H9 (cell line): ENCODE measurements around the gene STAU1. TPM values are rescaled to one million over a fixed set of nuclear protein-coding genes. Genes with fewer than 3 reads are reported as not detected.
A peak's percentile ranks its signal among the peaks of the same experiment; 100 is the strongest.

Source experiments
- DNase-seq: peaks from one replicate; pipeline ENCODE4 v3.0.0-alpha.2; 2017
- H2AFZ ChIP-seq: one replicate; pipeline ENCODE4 v1.6.1; 2013; ENCODE audit warnings: mild to moderate bottlenecking, low read length, control low read depth, moderate library complexity
- H2AK5ac ChIP-seq: 2 replicates; pipeline ENCODE4 v1.6.1; 2013; ENCODE audit warnings: low read length, control low read depth, mixed read lengths; ENCODE audit not compliant: insufficient read length
- H2BK120ac ChIP-seq: one replicate; pipeline ENCODE4 v1.6.1; 2013; ENCODE audit warnings: low read depth, mild to moderate bottlenecking, low read length, control low read depth, inconsistent platforms; ENCODE audit not compliant: poor library complexity, severe bottlenecking
- H2BK12ac ChIP-seq: 2 replicates; pipeline ENCODE4 v1.6.1; 2013; ENCODE audit warnings: low read length, control low read depth, mixed read lengths, low read depth; ENCODE audit not compliant: insufficient read length
- H2BK15ac ChIP-seq: 2 replicates; pipeline ENCODE4 v1.6.1; 2013; ENCODE audit warnings: low read depth, low read length, control low read depth
- H2BK20ac ChIP-seq: one replicate; pipeline ENCODE4 v1.6.1; 2013; ENCODE audit warnings: low read depth, mild to moderate bottlenecking, low read length, control low read depth, inconsistent platforms; ENCODE audit not compliant: poor library complexity, severe bottlenecking
- H2BK5ac ChIP-seq: 2 replicates; pipeline ENCODE4 v1.6.1; 2013; ENCODE audit warnings: low read length, control low read depth, mixed read lengths; ENCODE audit not compliant: insufficient read length
- H3K14ac ChIP-seq: 2 replicates; pipeline ENCODE4 v1.6.1; 2013; ENCODE audit warnings: low read length, control low read depth; ENCODE audit not compliant: insufficient read depth
- H3K18ac ChIP-seq: 2 replicates; pipeline ENCODE4 v1.6.1; 2013; ENCODE audit warnings: low read depth, mild to moderate bottlenecking, mixed read lengths, low read length, control low read depth; ENCODE audit not compliant: insufficient read length
- H3K23ac ChIP-seq: 2 replicates; pipeline ENCODE4 v1.6.1; 2013; ENCODE audit warnings: low read length, control low read depth, mixed read lengths, low read depth; ENCODE audit not compliant: insufficient read length
- H3K23me2 ChIP-seq: 2 replicates; pipeline ENCODE4 v1.6.1; 2013; ENCODE audit warnings: low read depth, mild to moderate bottlenecking, mixed read lengths, low read length, control low read depth; ENCODE audit not compliant: insufficient read length, poor library complexity, severe bottlenecking
- H3K27ac ChIP-seq: 2 replicates; pipeline ENCODE4 v1.5.1; 2013; ENCODE audit warnings: low read length, control low read depth, mixed read lengths, low read depth; ENCODE audit not compliant: insufficient read length
- H3K27me3 ChIP-seq: 2 replicates; pipeline ENCODE4 v1.6.1; 2013; ENCODE audit warnings: low read length, control low read depth, inconsistent platforms; ENCODE audit not compliant: insufficient read depth
- H3K4ac ChIP-seq: 2 replicates; pipeline ENCODE4 v1.6.1; 2013; ENCODE audit warnings: low read depth, mild to moderate bottlenecking, control low read depth, inconsistent platforms, low read length, moderate library complexity
- H3K4me1 ChIP-seq: 2 replicates; pipeline ENCODE4 v1.6.1; 2013; ENCODE audit warnings: low read length, control low read depth, inconsistent platforms; ENCODE audit not compliant: insufficient read depth
- H3K4me2 ChIP-seq: 2 replicates; pipeline ENCODE4 v1.6.1; 2013; ENCODE audit warnings: low read length, control low read depth, mixed read lengths; ENCODE audit not compliant: insufficient read length, insufficient read depth
- H3K56ac ChIP-seq: 2 replicates; pipeline ENCODE4 v1.6.1; 2013; ENCODE audit warnings: low read depth, mild to moderate bottlenecking, mixed read lengths, low read length, control low read depth; ENCODE audit not compliant: insufficient read length
- H3K79me1 ChIP-seq: 2 replicates; pipeline ENCODE4 v1.6.1; 2013; ENCODE audit warnings: low read depth, mild to moderate bottlenecking, moderate library complexity, low read length, control low read depth, inconsistent platforms; ENCODE audit not compliant: insufficient read depth, poor library complexity, severe bottlenecking
- H3K79me2 ChIP-seq: 2 replicates; pipeline ENCODE4 v1.6.1; 2013; ENCODE audit warnings: low read length, control low read depth, inconsistent platforms; ENCODE audit not compliant: insufficient read depth
- H3K9ac ChIP-seq: 2 replicates; pipeline ENCODE4 v1.6.1; 2013; ENCODE audit warnings: low read length, control low read depth, mixed read lengths; ENCODE audit not compliant: insufficient read length; ENCODE audit errors: extremely low read depth
- H3K9me3 ChIP-seq: one replicate; pipeline ENCODE4 v1.6.1; 2013; ENCODE audit warnings: low read depth, low read length, inconsistent platforms; ENCODE audit not compliant: control insufficient read depth
- H3T11ph ChIP-seq: one replicate; pipeline ENCODE4 v1.6.1; 2013; ENCODE audit warnings: mild to moderate bottlenecking, low read length, control low read depth, inconsistent platforms
- H4K20me1 ChIP-seq: one replicate; pipeline ENCODE4 v1.6.1; 2013; ENCODE audit not compliant: control insufficient read depth, insufficient read length, insufficient read depth
- H4K5ac ChIP-seq: 2 replicates; pipeline ENCODE4 v1.6.1; 2013; ENCODE audit warnings: low read depth, mild to moderate bottlenecking, mixed read lengths, low read length, control low read depth; ENCODE audit not compliant: insufficient read length
- H4K8ac ChIP-seq: replicated peaks from 2 replicates; pipeline ENCODE4 v1.6.1; 2013; ENCODE audit warnings: low read length, control low read depth, mixed read lengths, low read depth; ENCODE audit not compliant: insufficient read length
- H4K91ac ChIP-seq: 2 replicates; pipeline ENCODE4 v1.6.1; 2013; ENCODE audit warnings: low read depth, mild to moderate bottlenecking, moderate library complexity, mixed read lengths, low read length, control low read depth; ENCODE audit not compliant: insufficient read length
- H3K27ac Mint-ChIP-seq, 3 experiments: 2 replicates in 2 of 3; 3 replicates in 1 of 3; pipeline ENCODE4 v1.8.0; 2020 to 2021; ENCODE audit warnings: mixed read lengths in 3 of 3, mild to moderate bottlenecking in 1 of 3, moderate library complexity in 1 of 3
- H3K27me3 Mint-ChIP-seq: 2 replicates; pipeline ENCODE4 v1.8.0; 2021; ENCODE audit warnings: low read depth, mild to moderate bottlenecking, moderate library complexity, mixed read lengths
- H3K36me3 Mint-ChIP-seq, 3 experiments: 2 replicates in 2 of 3; 3 replicates in 1 of 3; pipeline ENCODE4 v1.8.0; 2020 to 2021; ENCODE audit warnings: low read depth in 3 of 3, mixed read lengths in 3 of 3; ENCODE audit not compliant: insufficient read depth in 1 of 3
- H3K4me1 Mint-ChIP-seq, 2 experiments: 2 replicates each; pipeline ENCODE4 v1.8.0; 2020; ENCODE audit warnings: mixed read lengths in 2 of 2
- H3K4me3 Mint-ChIP-seq, 2 experiments: 2 replicates in 1 of 2; 3 replicates in 1 of 2; pipeline ENCODE4 v1.8.0; 2020 to 2021; ENCODE audit warnings: mild to moderate bottlenecking in 2 of 2, mixed read lengths in 2 of 2, moderate library complexity in 1 of 2
- H3K9me3 Mint-ChIP-seq, 2 experiments: 2 replicates in 1 of 2; 3 replicates in 1 of 2; pipeline ENCODE4 v1.8.0; 2020; ENCODE audit warnings: mild to moderate bottlenecking in 2 of 2, mixed read lengths in 2 of 2, moderate library complexity in 1 of 2
- WGBS: extraction: QIAGEN DNeasy Blood & Tissue Kit; methylation state at CpG from one replicate; pipeline ENCODE4 v1.1.7; 2013; ENCODE audit warnings: missing lambda C conversion rate, low lambda C conversion rate, mixed read lengths; ENCODE audit not compliant: insufficient read length; ENCODE audit errors: extremely low coverage; 5-methylcytosine and 5-hydroxymethylcytosine counted together
- total RNA-seq: library from RNA; stranded (reverse); gene quantifications from 2 replicates; pipeline ENCODE4 v1.2.1, GENCODE V29; 2021
- TF ChIP-seq, protein P1 (sequence below): fragments of 200-600 bp; sonication (generic); conservative IDR thresholded peaks from 3 replicates; pipeline ENCODE4 v1.8.0; 2021; ENCODE audit warnings: antibody characterized with exemption, mild to moderate bottlenecking

Gene STAU1
- total RNA-seq, 1 experiment from 2014 or later, result 106 TPM

DNA sequence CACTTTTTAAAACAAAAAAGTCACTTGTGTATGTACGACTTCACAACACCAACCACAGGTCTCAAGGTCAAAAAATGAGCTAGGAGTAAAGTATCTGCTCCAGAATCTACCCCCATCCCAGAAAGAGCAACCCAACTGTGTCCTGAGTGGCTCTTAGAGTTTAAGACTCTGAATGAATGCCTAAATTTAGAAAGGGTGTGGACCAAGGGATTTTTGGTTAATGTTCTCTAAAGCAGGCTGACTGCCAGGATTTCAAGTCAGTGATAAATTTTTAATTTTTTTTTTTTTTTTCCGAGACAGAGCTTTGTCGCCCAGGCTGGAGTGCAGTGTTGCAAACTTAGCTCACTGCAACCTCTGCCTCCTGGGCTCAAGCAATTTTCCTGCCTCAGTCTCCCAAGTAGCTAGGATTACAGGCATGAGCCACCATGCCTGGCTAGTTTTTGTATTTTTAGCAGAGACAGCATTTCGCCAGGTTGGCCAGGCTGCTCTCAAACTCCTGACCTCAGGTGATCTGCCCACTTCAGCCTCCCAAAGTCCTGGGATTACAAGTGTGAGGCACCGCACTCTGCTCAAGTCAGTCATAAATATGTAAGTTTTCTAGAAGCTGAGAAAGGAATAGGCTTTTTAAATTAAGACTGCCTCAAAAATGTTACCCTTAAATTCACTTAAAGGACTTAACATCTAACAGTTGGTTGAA, 20.2 kb downstream of the STAU1 start:
- Mint-ChIP-seq H3K4me3 (no peak overlapping the region), H3K36me3 (peaks cover 5 to 20% (median 16%) of the 10 kb centered on the region in 3 experiments; a peak in 6 of 7 replicates), H3K4me1 (peaks cover 9% of the 10 kb centered on the region in 2 experiments; a peak in 3 of 4 replicates), H3K9me3 (no peaks in the 10 kb centered on the region), H3K27me3 (no peaks in the 10 kb centered on the region), H3K27ac (peak overlapping the region in 2 of 3 experiments; percentile 8 to 13; a peak in 1 of 7 replicates)
- H2BK12ac ChIP-seq, result no peak overlapping the region
- H2BK120ac ChIP-seq, result no peak overlapping the region
- no peak overlapping the region for H3K18ac ChIP-seq
- no CpG with 5 or more reads among the region's 5 CpGs for WGBS
- H3K23ac ChIP-seq, result no peak overlapping the region
- H4K8ac ChIP-seq, result no peak overlapping the region
- no peak overlapping the region for H3T11ph ChIP-seq
- no peak overlapping the region for H2AFZ ChIP-seq
- H3K4ac ChIP-seq, result no peak overlapping the region
- H2AK5ac ChIP-seq, result no peak overlapping the region
- H3K14ac ChIP-seq, result no peak overlapping the region
- H3K9me3 ChIP-seq, result no peaks in the 10 kb centered on the region
- no peak overlapping the region for H2BK5ac ChIP-seq
- no peaks in the 10 kb centered on the region for H4K20me1 ChIP-seq
- no peak overlapping the region for H3K27ac ChIP-seq
- H3K79me2 ChIP-seq, result peaks cover 6% of the 10 kb centered on the region; the same call in 1 of the 2 replicates
- H4K91ac ChIP-seq, result no peak overlapping the region
- no peak overlapping the region for H3K4me2 ChIP-seq
- TF ChIP-seq, protein P1, sequence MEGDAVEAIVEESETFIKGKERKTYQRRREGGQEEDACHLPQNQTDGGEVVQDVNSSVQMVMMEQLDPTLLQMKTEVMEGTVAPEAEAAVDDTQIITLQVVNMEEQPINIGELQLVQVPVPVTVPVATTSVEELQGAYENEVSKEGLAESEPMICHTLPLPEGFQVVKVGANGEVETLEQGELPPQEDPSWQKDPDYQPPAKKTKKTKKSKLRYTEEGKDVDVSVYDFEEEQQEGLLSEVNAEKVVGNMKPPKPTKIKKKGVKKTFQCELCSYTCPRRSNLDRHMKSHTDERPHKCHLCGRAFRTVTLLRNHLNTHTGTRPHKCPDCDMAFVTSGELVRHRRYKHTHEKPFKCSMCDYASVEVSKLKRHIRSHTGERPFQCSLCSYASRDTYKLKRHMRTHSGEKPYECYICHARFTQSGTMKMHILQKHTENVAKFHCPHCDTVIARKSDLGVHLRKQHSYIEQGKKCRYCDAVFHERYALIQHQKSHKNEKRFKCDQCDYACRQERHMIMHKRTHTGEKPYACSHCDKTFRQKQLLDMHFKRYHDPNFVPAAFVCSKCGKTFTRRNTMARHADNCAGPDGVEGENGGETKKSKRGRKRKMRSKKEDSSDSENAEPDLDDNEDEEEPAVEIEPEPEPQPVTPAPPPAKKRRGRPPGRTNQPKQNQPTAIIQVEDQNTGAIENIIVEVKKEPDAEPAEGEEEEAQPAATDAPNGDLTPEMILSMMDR, result no peak
- DNase-seq, result no peak
- no peaks in the 10 kb centered on the region for H3K23me2 ChIP-seq
- peaks cover 2% of the 10 kb centered on the region for H3K79me1 ChIP-seq
- no peak overlapping the region for H3K9ac ChIP-seq
- no peaks in the 10 kb centered on the region for H3K4me1 ChIP-seq
- no peak overlapping the region for H3K56ac ChIP-seq
- no peaks in the 10 kb centered on the region for H3K27me3 ChIP-seq
- H4K5ac ChIP-seq, result no peak overlapping the region
- H2BK15ac ChIP-seq, result no peak overlapping the region
- no peak overlapping the region for H2BK20ac ChIP-seq
